ENCODE data around the gene DAAM2. TPM values are rescaled to one million over a fixed set of nuclear protein-coding genes. Genes with fewer than 3 reads are reported as not detected.

The DAAM2 gene
- total RNA-seq, 2 donors from 2014 or later: 10.1 to 12.2 TPM

DNA sequence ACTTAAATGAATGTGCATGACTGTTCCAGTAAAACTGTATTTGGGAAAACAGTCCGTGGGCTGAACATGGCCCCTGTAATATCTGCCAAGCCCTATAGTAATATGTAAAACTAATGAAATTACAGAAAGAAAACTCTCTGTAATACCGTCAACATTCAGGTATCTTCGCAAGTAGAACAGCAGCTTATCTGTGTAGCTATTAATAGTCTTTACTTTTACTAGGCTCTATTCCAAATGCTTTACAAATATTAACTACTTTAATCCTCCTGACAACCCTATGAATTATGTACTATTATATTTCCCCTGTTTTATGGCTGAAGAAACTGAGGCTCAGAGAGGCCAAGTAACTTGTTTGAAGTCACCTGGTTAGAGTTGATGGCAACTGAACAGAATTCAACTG, 57.1 kb downstream of the DAAM2 start:
- TF ChIP-seq POLR2A (IDR thresholded peaks at IDR 0.05): no peak
- TF ChIP-seq, protein P1, sequence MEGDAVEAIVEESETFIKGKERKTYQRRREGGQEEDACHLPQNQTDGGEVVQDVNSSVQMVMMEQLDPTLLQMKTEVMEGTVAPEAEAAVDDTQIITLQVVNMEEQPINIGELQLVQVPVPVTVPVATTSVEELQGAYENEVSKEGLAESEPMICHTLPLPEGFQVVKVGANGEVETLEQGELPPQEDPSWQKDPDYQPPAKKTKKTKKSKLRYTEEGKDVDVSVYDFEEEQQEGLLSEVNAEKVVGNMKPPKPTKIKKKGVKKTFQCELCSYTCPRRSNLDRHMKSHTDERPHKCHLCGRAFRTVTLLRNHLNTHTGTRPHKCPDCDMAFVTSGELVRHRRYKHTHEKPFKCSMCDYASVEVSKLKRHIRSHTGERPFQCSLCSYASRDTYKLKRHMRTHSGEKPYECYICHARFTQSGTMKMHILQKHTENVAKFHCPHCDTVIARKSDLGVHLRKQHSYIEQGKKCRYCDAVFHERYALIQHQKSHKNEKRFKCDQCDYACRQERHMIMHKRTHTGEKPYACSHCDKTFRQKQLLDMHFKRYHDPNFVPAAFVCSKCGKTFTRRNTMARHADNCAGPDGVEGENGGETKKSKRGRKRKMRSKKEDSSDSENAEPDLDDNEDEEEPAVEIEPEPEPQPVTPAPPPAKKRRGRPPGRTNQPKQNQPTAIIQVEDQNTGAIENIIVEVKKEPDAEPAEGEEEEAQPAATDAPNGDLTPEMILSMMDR (IDR thresholded peaks at IDR 0.05): no peak
- Histone ChIP-seq H3K27ac (peak overlapping the region in 2 of 4 donors; percentile 14 to 45), H3K9me3 (no peaks in the 10 kb centered on the region), H3K4me3 (no peak overlapping the region), H3K4me1 (peaks cover 49% of the 10 kb centered on the region), H3K27me3 (no peaks in the 10 kb centered on the region), H3K36me3 (replicated peaks in 1 of 2; ENCODE audit: insufficient read depth in 1 of 2, low read depth in 2 of 2) (no peaks in the 10 kb centered on the region)
- 16 to 26% methylated on average over 3 of the region's 3 CpGs for WGBS, 2 donors
- no peak for DNase-seq
- ATAC-seq: no peak
- intact Hi-C loops (cut with DNase I): no loop called here

DNA sequence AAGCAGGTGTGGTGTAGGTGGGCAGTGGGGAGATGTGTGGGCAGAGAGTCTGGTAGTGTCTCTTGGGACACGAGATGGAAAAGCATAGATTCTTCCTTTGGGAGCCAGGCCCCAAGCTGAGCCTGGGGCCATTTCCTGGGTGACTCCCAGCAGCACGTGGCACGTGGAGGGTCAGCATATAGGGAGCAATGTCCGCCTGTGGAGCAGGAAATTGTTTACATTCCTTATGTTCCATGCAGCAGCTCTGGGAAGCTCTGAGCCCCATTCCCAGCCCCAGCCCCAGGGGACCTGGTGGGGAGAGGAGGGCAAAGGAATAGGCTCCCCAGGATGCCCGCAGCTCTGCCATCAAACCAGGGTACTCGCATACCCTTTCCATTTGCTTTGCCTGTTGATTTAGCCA, 57.6 kb downstream of the DAAM2 start:
- Histone ChIP-seq H3K4me3 (no peak overlapping the region), H3K27ac (peak overlapping the region in 1 of 4 donors; percentile 45), H3K36me3 (replicated peaks in 1 of 2; ENCODE audit: insufficient read depth in 1 of 2, low read depth in 2 of 2) (no peaks in the 10 kb centered on the region), H3K4me1 (peaks cover 49% of the 10 kb centered on the region), H3K27me3 (no peaks in the 10 kb centered on the region), H3K9me3 (no peaks in the 10 kb centered on the region)
- no peak for DNase-seq
- TF ChIP-seq, protein P1 (IDR thresholded peaks at IDR 0.05): no peak
- no peak for TF ChIP-seq POLR2A (IDR thresholded peaks at IDR 0.05)
- intact Hi-C loops (cut with DNase I): no loop called here
- WGBS, 2 donors: 62 to 71% methylated on average over 5 to 6 of the region's 6 CpGs
- no peak for ATAC-seq

DNA sequence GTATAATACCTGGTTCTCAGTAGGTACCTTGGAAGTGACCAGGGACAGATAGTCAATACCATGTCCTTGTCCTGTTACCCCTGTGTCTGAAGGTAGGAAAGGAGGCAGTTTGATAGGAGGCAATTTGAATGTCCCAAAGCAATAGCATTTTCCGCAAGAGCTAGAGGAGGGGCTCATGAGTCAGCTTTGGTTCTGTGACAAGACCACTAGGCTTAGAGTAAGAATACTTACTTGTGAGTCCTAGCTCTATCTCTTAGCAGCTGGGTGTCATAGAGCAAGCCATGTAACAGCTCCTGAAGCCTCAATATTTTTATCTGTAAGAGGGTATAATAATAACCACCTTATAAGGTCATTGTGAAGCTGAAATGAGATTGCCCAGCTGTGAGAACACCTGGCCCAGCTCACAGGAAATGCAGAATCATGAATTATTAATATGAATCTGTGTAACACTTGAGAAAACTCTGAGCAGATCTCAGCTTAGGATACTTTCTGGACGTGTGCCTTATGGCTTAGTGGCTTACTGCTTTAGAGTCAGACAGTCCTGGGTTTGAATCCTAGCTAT, 58.6 kb downstream of the DAAM2 start:
- peaks cover 49% of the 10 kb centered on the region for H3K4me1 ChIP-seq
- peak; percentile 22 for ATAC-seq
- TF ChIP-seq, protein P1 (IDR thresholded peaks at IDR 0.05): no peak

DNA sequence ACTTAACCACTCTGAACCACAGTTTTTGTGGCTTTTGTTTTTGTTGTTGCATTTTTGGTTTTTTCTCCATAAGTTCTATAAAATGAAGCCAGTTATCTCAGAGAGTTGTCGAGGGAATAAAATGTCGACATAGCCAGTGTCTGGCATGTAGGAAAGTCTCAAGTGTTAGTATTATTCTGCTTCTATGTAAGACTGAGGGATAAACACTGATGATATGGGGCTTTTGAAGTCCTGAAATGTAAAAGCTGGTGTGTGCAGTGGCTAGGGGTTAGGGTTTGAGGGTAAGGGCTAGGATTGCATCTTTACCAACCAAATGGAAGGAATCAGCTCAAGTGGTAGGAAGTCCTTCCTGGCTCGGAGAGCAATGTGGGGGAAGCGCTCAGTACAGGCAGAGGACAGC, 59.2 kb downstream of the DAAM2 start:
- H3K4me1 ChIP-seq: peaks cover 49% of the 10 kb centered on the region
- ATAC-seq (no peak), DNase-seq (no peak)
- H3K9me3 ChIP-seq: no peaks in the 10 kb centered on the region
- no peaks in the 10 kb centered on the region for H3K36me3 ChIP-seq (replicated peaks in 1 of 2; ENCODE audit: insufficient read depth in 1 of 2, low read depth in 2 of 2)
- H3K27ac ChIP-seq: peak overlapping the region in 1 of 4 donors; percentile 3
- 83 to 84% methylated on average over 4 of the region's 4 CpGs for WGBS, 2 donors
- H3K27me3 ChIP-seq: no peaks in the 10 kb centered on the region
- intact Hi-C loops (cut with DNase I): no loop called here
- no peak for TF ChIP-seq POLR2A (IDR thresholded peaks at IDR 0.05)
- TF ChIP-seq, protein P1 (IDR thresholded peaks at IDR 0.05): no peak
- H3K4me3 ChIP-seq: no peak overlapping the region

More for the DNA sequence above, 58.6 kb downstream of the DAAM2 start:
- peak overlapping the region in 2 of 4 donors; percentile 3 to 45 for H3K27ac ChIP-seq
- H3K9me3 ChIP-seq: no peaks in the 10 kb centered on the region
- intact Hi-C loops (cut with DNase I): no loop called here
- WGBS, 2 donors: 40 to 43% methylated on average over 2 of the region's 2 CpGs
- no peak overlapping the region for H3K4me3 ChIP-seq
- H3K27me3 ChIP-seq: no peaks in the 10 kb centered on the region
- H3K36me3 ChIP-seq (replicated peaks in 1 of 2; ENCODE audit: insufficient read depth in 1 of 2, low read depth in 2 of 2): no peaks in the 10 kb centered on the region
- DNase-seq: peak in 2 of 4 donors; percentile 15 to 64

DNA sequence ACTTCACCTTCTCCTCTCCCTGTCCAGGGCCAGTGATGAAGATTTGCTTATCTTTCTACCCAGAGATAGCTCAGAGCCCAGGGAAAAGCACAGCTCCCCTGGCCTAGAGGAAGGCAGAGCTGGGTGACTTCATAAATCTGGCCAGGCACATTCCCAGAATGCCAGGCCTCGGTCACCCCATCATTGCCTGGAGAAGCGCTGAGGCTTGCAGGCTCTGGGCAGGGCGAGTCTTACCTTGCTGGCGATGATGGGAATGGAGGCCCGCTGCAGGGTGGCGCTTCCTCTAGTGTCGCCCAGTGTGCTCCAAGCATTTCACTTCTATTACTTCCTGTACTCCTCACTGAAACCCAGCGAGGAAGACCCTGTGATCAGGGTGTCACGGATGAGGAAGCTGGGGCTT, 60.1 kb downstream of the DAAM2 start:
- ATAC-seq (no peak), DNase-seq (no peak)
- no peak for TF ChIP-seq POLR2A (IDR thresholded peaks at IDR 0.05)
- TF ChIP-seq, protein P1 (IDR thresholded peaks at IDR 0.05): no peak
- WGBS, 2 donors: 91 to 96% methylated on average over 7 to 9 of the region's 9 CpGs
- intact Hi-C loops (cut with DNase I): no loop called here
- Histone ChIP-seq H3K27ac (no peak overlapping the region), H3K27me3 (no peaks in the 10 kb centered on the region), H3K4me3 (no peak overlapping the region), H3K4me1 (peaks cover 43% of the 10 kb centered on the region), H3K9me3 (no peaks in the 10 kb centered on the region), H3K36me3 (replicated peaks in 1 of 2; ENCODE audit: insufficient read depth in 1 of 2, low read depth in 2 of 2) (no peaks in the 10 kb centered on the region)

All from body of pancreas (tissue), 4 donors.